Lower leg skin (tissue), 4 donors: ENCODE measurements around the gene PABPN1. TPM values are rescaled to one million over a fixed set of nuclear protein-coding genes. Genes with fewer than 3 reads are reported as not detected.

Experiments
- DNase-seq, 2 donors: peaks; one replicate each; pipeline ENCODE4 v3.0.0-alpha.2; 2019; ENCODE audit warnings: low spot score in 2 of 2
- H3K4me3 ChIP-seq: fragments of 200-600 bp; sonication (generic); 2 replicates; pipeline ENCODE4 v1.5.1; 2017; ENCODE audit warnings: mild to moderate bottlenecking, low read depth; ENCODE audit not compliant: poor library complexity, severe bottlenecking
- CTCF ChIP-seq, 3 donors: fragments of 450-650 bp; IDR thresholded peaks; one replicate each; pipeline ENCODE4 v1.5.1; 2016; ENCODE audit warnings: antibody characterized with exemption in 3 of 3, mild to moderate bottlenecking in 3 of 3, moderate library complexity in 2 of 3
- POLR2A ChIP-seq, 2 donors: fragments of 450-650 bp; IDR thresholded peaks; one replicate each; pipeline ENCODE4 v1.6.1; 2016 to 2017; ENCODE audit warnings: antibody characterized with exemption in 2 of 2, mild to moderate bottlenecking in 1 of 2, moderate library complexity in 1 of 2
- WGBS, 2 donors: methylation state at CpG; one replicate each; pipeline ENCODE4 v1.1.5; 2018; 5-methylcytosine and 5-hydroxymethylcytosine counted together
- intact Hi-C: fragments of 100-400 bp; cut with DNase I; formaldehyde crosslinking; loops from one replicate; pipeline ENCODE4 v1.15.0; 2023; ENCODE audit warnings: low total_unique reads
- total RNA-seq, 4 donors: library from RNA; depleted of rRNA; stranded (reverse); fragments of >200 nt; gene quantifications; one replicate each; pipeline ENCODE4 v1.1.0, GENCODE V29; 2016

The PABPN1 gene
- total RNA-seq, 4 donors from 2014 or later: 25.5 to 65.8 (median 39.9) TPM

GRCh38 chr14:23285530-23286019 lies 35.7 kb upstream of the PABPN1 start:
- intact Hi-C loops: no loop called here
- peak overlapping the region; percentile 77 for H3K4me3 ChIP-seq
- DNase-seq: no peak
- WGBS, 2 donors: 1% methylated on average over 15 to 19 of the region's 22 CpGs
- TF ChIP-seq POLR2A (IDR thresholded peaks at IDR 0.05) (no peak), CTCF (IDR thresholded peaks at IDR 0.05) (no peak)

- peak; percentile 99 to 100 for DNase-seq
- WGBS, 2 donors: 0 to 2% methylated on average over 28 to 40 of the region's 53 CpGs
- H3K4me3 ChIP-seq: peak within 1 kb of the TSS; percentile 77
- TF ChIP-seq POLR2A (IDR thresholded peaks at IDR 0.05) (no peak), CTCF (IDR thresholded peaks at IDR 0.05) (peak in 1 of 3 donors; percentile 70)
- intact Hi-C loops: no loop called here
These were observed 35.0 kb upstream of the PABPN1 start, which contains the start of gene HOMEZ for GRCh38 chr14:23286020-23286901. TSS of gene HOMEZ (minus strand) at chr14:23286132. CDS start at chr14:23285952, 180 bp downstream.

GRCh38 chr14:23286902-23287479 lies 34.3 kb upstream of the PABPN1 start:
- TF ChIP-seq POLR2A (IDR thresholded peaks at IDR 0.05) (no peak), CTCF (IDR thresholded peaks at IDR 0.05) (no peak)

GRCh38 chr14:23294734-23295561 lies 26.3 kb upstream of the PABPN1 start:
- no peak overlapping the region for H3K4me3 ChIP-seq
- intact Hi-C loops: no loop called here
- no peak for DNase-seq
- WGBS, 2 donors: 28 to 32% methylated on average over 24 of the region's 24 CpGs
- TF ChIP-seq CTCF (IDR thresholded peaks at IDR 0.05) (peak in 1 of 3 donors; percentile 83), POLR2A (IDR thresholded peaks at IDR 0.05) (no peak)

More at GRCh38 chr14:23286902-23287479, 34.3 kb upstream of the PABPN1 start:
- no peak for DNase-seq
- WGBS, 2 donors: 51 to 52% methylated on average over 6 of the region's 6 CpGs
- intact Hi-C loops: no loop called here
- no peak overlapping the region for H3K4me3 ChIP-seq

DNA sequence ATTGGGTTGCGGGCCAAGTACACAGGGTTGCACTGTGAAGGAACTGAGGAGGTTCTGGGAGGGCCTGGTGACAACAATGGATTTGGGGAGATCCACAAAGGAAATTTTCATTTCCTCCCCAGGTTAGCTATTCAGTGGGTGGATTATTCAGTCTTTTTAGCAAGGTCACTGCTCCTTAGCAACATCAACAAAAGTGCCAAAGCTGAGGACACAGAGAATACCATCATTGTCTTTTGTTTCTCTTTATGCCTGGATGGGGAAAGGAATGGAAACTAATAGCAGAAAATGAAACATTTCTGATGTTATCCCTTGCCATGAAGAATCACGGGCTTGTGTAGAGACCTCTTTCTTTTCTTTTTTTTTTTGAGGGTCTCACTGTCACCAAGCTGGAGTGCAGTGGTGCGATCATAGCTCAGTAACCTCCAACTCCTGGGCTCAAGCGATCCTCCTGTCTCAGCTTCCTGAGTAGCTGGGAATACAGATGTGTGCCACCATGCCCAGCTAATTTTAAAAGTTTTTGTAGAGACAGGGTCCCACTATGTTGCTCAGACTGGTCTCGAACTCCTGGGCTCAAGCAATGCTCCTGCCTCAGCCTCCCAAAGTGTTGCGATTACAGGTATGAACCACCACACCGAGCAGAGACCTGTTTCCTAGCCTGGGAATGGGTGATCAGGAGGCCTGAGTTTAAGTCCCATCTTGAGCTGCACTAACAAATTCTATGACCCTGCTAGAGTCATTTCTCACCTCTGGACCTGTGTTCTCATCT lies 25.1 kb upstream of the PABPN1 start:
- 90% methylated on average over 7 of the region's 7 CpGs for WGBS, 2 donors
- TF ChIP-seq CTCF (IDR thresholded peaks at IDR 0.05) (no peak), POLR2A (IDR thresholded peaks at IDR 0.05) (no peak)
- intact Hi-C loops: no loop called here
- no peak overlapping the region for H3K4me3 ChIP-seq
- DNase-seq: no peak
